SK-N-SH (cell line): Measurements from ENCODE around the gene REXO1. TPM values are rescaled to one million over a fixed set of nuclear protein-coding genes. Genes with fewer than 3 reads are reported as not detected.

Experiments
- CTCF ChIA-PET: fragments of 300-600, 350-600 bp; formaldehyde crosslinking; extraction: SDS; loops from one replicate; lab custom pipeline; 2021; lab: Yijun Ruan, JAX
- POLR2A ChIA-PET: fragments of 350-600 bp; sonication (Branson Sonifier 250); formaldehyde crosslinking; extraction: SDS; loops from one replicate; lab custom pipeline; 2020; ENCODE audit warnings: antibody characterized with exemption, inconsistent platforms; lab: Yijun Ruan, JAX
- DNase-seq: peaks from one replicate; pipeline ENCODE4 v3.0.0; 2012
- H2AFZ ChIP-seq: fragments of 200-600 bp; sonication (generic); 2 replicates; pipeline ENCODE4 v1.8.1; 2016; ENCODE audit warnings: antibody characterized with exemption, mild to moderate bottlenecking, low read depth
- H3F3A ChIP-seq: fragments of 200-600 bp; sonication (generic); replicated peaks from 2 replicates; pipeline ENCODE3; 2016; ENCODE audit warnings: antibody characterized with exemption, mild to moderate bottlenecking; ENCODE audit not compliant: insufficient read depth
- H3K27ac ChIP-seq, 2 experiments: fragments of 200-500 bp in 1 of 2; fragments of 200-600 bp in 1 of 2; sonication (Bioruptor generic) in 1 of 2; sonication (generic), shearing (Covaris generic) in 1 of 2; 2 replicates each; pipeline versions ENCODE4 v1.5.1 to v1.6.1; 2014 to 2016; ENCODE audit warnings: low read depth in 2 of 2, inconsistent platforms in 1 of 2, low read length in 1 of 2, mild to moderate bottlenecking in 1 of 2, mixed read lengths in 1 of 2
- H3K27me3 ChIP-seq: fragments of 200-600 bp; sonication (generic), shearing (Covaris generic); 2 replicates; pipeline ENCODE4 v1.6.1; 2016; ENCODE audit warnings: mixed run types; ENCODE audit not compliant: insufficient read depth
- H3K36me3 ChIP-seq, 2 experiments: fragments of 200-500 bp in 1 of 2; fragments of 200-600 bp in 1 of 2; sonication (Bioruptor generic) in 1 of 2; sonication (generic) in 1 of 2; replicated peaks in 1 of 2; 2 replicates each; pipeline versions ENCODE3 to v1.5.1; 2014 to 2016; ENCODE audit warnings: low read length in 1 of 2, mild to moderate bottlenecking in 1 of 2; ENCODE audit not compliant: insufficient read depth in 2 of 2, control insufficient read depth in 1 of 2
- H3K4me1 ChIP-seq, 2 experiments: fragments of 200-500 bp in 1 of 2; fragments of 200-600 bp in 1 of 2; sonication (Bioruptor generic) in 1 of 2; sonication (generic), shearing (Covaris generic) in 1 of 2; 2 replicates each; pipeline versions ENCODE4 v1.5.1 to v1.6.1; 2014 to 2016; ENCODE audit warnings: low read depth in 1 of 2, low read length in 1 of 2, mixed run types in 1 of 2; ENCODE audit not compliant: insufficient read depth in 2 of 2, control insufficient read depth in 1 of 2
- H3K4me2 ChIP-seq: fragments of 200-600 bp; sonication (generic), shearing (Covaris generic); 2 replicates; pipeline ENCODE4 v1.6.1; 2017; ENCODE audit warnings: mixed run types
- H3K4me3 ChIP-seq, 2 experiments: fragments of 200-500 bp in 1 of 2; fragments of 200-600 bp in 1 of 2; sonication (Bioruptor generic) in 1 of 2; sonication (generic), shearing (Covaris generic) in 1 of 2; 2 replicates each; pipeline versions ENCODE4 v1.5.1 to v1.8.1; 2014 to 2016; ENCODE audit warnings: low read depth in 2 of 2, inconsistent platforms in 1 of 2, low read length in 1 of 2, mild to moderate bottlenecking in 1 of 2, mixed read lengths in 1 of 2, moderate library complexity in 1 of 2
- H3K79me2 ChIP-seq: fragments of 200-600 bp; sonication (generic); 2 replicates; pipeline ENCODE4 v1.8.1; 2017; ENCODE audit warnings: mild to moderate bottlenecking; ENCODE audit not compliant: insufficient read depth
- H3K9ac ChIP-seq: fragments of 200-600 bp; sonication (generic); 2 replicates; pipeline ENCODE4 v1.6.1; 2017; ENCODE audit warnings: mixed run types
- H3K9me2 ChIP-seq: fragments of 200-600 bp; sonication (generic); 2 replicates; pipeline ENCODE4 v1.6.1; 2017; ENCODE audit warnings: mixed run types
- H3K9me3 ChIP-seq: fragments of 200-600 bp; sonication (generic); 2 replicates; pipeline ENCODE4 v1.6.1; 2017; ENCODE audit warnings: mixed run types, mild to moderate bottlenecking, moderate library complexity
- H4K20me1 ChIP-seq: fragments of 200-600 bp; sonication (generic); 2 replicates; pipeline ENCODE4 v1.6.1; 2017; ENCODE audit warnings: mild to moderate bottlenecking, mixed run types; ENCODE audit not compliant: insufficient read depth
- CHD2 ChIP-seq: fragments of 150-350 bp; IDR thresholded peaks from 2 replicates; pipeline ENCODE4 v1.6.1; 2018; ENCODE audit warnings: low read length; ENCODE audit not compliant: partially characterized antibody
- FOXJ3 ChIP-seq: sonication (generic); formaldehyde crosslinking; IDR thresholded peaks from 2 replicates; pipeline ENCODE4 v1.5.1; 2020; ENCODE audit warnings: mild to moderate bottlenecking, missing genetic modification reagents
- GATA2 ChIP-seq: sonication (generic); formaldehyde crosslinking; IDR thresholded peaks from 2 replicates; pipeline ENCODE4 v1.5.0; 2020; ENCODE audit warnings: mild to moderate bottlenecking, missing genetic modification reagents
- JUND ChIP-seq: IDR thresholded peaks from 2 replicates; pipeline ENCODE4 v1.4.0; 2012
- NRF1 ChIP-seq: IDR thresholded peaks from 2 replicates; pipeline ENCODE4 v1.6.1; 2012; ENCODE audit warnings: low read depth, mild to moderate bottlenecking, low read length
- RCOR1 ChIP-seq: fragments of 150-350 bp; IDR thresholded peaks from 2 replicates; pipeline ENCODE4 v1.6.1; 2017; ENCODE audit warnings: antibody characterized with exemption, low read length
- RFX5 ChIP-seq: IDR thresholded peaks from 2 replicates; pipeline ENCODE4 v1.6.1; 2012; ENCODE audit warnings: mild to moderate bottlenecking, improper control_type of control experiment, low read length
- RXRA ChIP-seq: IDR thresholded peaks from 2 replicates; pipeline ENCODE4 v1.4.0; 2012; ENCODE audit warnings: low read depth, mild to moderate bottlenecking, borderline replicate concordance
- SMC3 ChIP-seq: IDR thresholded peaks from 2 replicates; pipeline ENCODE4 v1.6.1; 2012; ENCODE audit warnings: low read depth, low read length, improper control_type of control experiment
- TEAD4 ChIP-seq: IDR thresholded peaks from 2 replicates; pipeline ENCODE4 v1.4.0; 2012; ENCODE audit warnings: mild to moderate bottlenecking, borderline replicate concordance; ENCODE audit not compliant: insufficient read depth
- USF2 ChIP-seq: fragments of 150-350 bp; IDR thresholded peaks from 2 replicates; pipeline ENCODE4 v1.6.1; 2017; ENCODE audit warnings: antibody characterized with exemption, low read length, low read depth, borderline replicate concordance
- YY1 ChIP-seq: IDR thresholded peaks from 2 replicates; pipeline ENCODE4 v1.4.0; 2012; ENCODE audit warnings: low read depth, mild to moderate bottlenecking
- WGBS: methylation state at CpG from one replicate; pipeline ENCODE4 v1.1.6; 2017; ENCODE audit warnings: low lambda C conversion rate; 5-methylcytosine and 5-hydroxymethylcytosine counted together
- polyA plus RNA-seq, 3 experiments: library from polyadenylated mRNA; depleted of rRNA; stranded (reverse); fragments of >200 nt; gene quantifications; 2 replicates each; pipeline ENCODE4 v1.2.3, GENCODE V29; 2012

Gene REXO1
- polyA plus RNA-seq, 1 of the 3 experiments (the other 2 are of a cell fraction), result 18.8 TPM

- ChIA-PET POLR2A (no interaction called here), CTCF (interaction anchor here (0.7 to 2.4 kb wide), 9 partner anchors 8 to 146 kb away, joined by 3 to 11 read pairs (median 4); no protein-coding TSS in a partner anchor)
- no peak for DNase-seq
- TF ChIP-seq CHD2, result no peak
- no peak overlapping the region; a peak in 1 of 4 replicates for H3K27ac ChIP-seq
- no peaks in the 10 kb centered on the region for H3K79me2 ChIP-seq
- H4K20me1 ChIP-seq, result 0 out of 2 replicates have a peak, but pooled peaks cover 4% of the 10 kb centered on the region
- H3K9me2 ChIP-seq, result no peaks in the 10 kb centered on the region
- H3K4me1 ChIP-seq, result no peaks in the 10 kb centered on the region
- no peak overlapping the region for H3K9ac ChIP-seq
- no peaks in the 10 kb centered on the region for H3K9me3 ChIP-seq
- no peak overlapping the region for H2AFZ ChIP-seq
- H3K4me3 ChIP-seq, result no peak overlapping the region
- no peaks in the 10 kb centered on the region for H3K27me3 ChIP-seq
- H3K4me2 ChIP-seq, result no peak overlapping the region
- H3F3A ChIP-seq, result no peaks in the 10 kb centered on the region
- peaks cover 3 to 62% of the 10 kb centered on the region in 2 experiments for H3K36me3 ChIP-seq
- WGBS, result 100% methylated on average over 1 of the region's 33 CpGs
Observed at GRCh38 chr19:1818549-1819195, 29.6 kb downstream of the REXO1 start.

GRCh38 chr19:1817553-1818179 is 30.6 kb downstream of the REXO1 start:
- H3K79me2 ChIP-seq, result no peaks in the 10 kb centered on the region
- 95% methylated on average over 13 of the region's 25 CpGs for WGBS
- peaks cover 4% of the 10 kb centered on the region for H3F3A ChIP-seq
- POLR2A ChIA-PET, result interaction anchor here (1.0 kb wide), 1 partner anchor 10 kb away, joined by 3 read pairs; no protein-coding TSS in a partner anchor
- H2AFZ ChIP-seq, result no peak overlapping the region
- 0 out of 2 replicates have a peak, but pooled peaks cover 4% of the 10 kb centered on the region for H4K20me1 ChIP-seq
- CTCF ChIA-PET, result interaction anchor here (0.7 to 1.9 kb wide), 4 partner anchors 9 to 23 kb away, joined by 4 to 11 read pairs (median 4); no protein-coding TSS in a partner anchor
- H3K9me2 ChIP-seq, result no peaks in the 10 kb centered on the region
- H3K4me3 ChIP-seq, result no peak overlapping the region
- no peaks in the 10 kb centered on the region for H3K27me3 ChIP-seq
- no peak overlapping the region for H3K4me2 ChIP-seq
- H3K36me3 ChIP-seq, result peaks cover 3 to 54% of the 10 kb centered on the region in 2 experiments
- no peak for DNase-seq
- H3K9me3 ChIP-seq, result no peaks in the 10 kb centered on the region
- no peak overlapping the region for H3K27ac ChIP-seq
- no peak overlapping the region for H3K9ac ChIP-seq
- peaks cover 0 to 8% of the 10 kb centered on the region in 2 experiments; a peak in 1 of 4 replicates for H3K4me1 ChIP-seq
- TF ChIP-seq JUND, result no peak
- TF ChIP-seq FOXJ3, result no peak
- TF ChIP-seq SMC3, result no peak
- TF ChIP-seq NRF1, result no peak
- TF ChIP-seq RXRA, result no peak
- TF ChIP-seq TEAD4, result no peak
- TF ChIP-seq RCOR1, result no peak
- TF ChIP-seq CHD2, result no peak
- no peak for TF ChIP-seq RFX5
- no peak for TF ChIP-seq GATA2 (CRISPR knock-in tag)
- TF ChIP-seq USF2, result no peak
- TF ChIP-seq YY1, result no peak
